Kidney capillary endothelial cell (primary cell): ENCODE data around the gene RBM4B.
A peak's percentile ranks its signal among the peaks of the same experiment; 100 is the strongest.
"Not testable (repeated sequence)": the region's sequence is repeated elsewhere in the genome, so short reads cannot be mapped to it uniquely, and the experiment has no call there.

Source experiments
- DNase-seq: peaks from one replicate; pipeline ENCODE4 v3.0.0-alpha.2; 2018; ENCODE audit warnings: low spot score

Gene RBM4B

DNA sequence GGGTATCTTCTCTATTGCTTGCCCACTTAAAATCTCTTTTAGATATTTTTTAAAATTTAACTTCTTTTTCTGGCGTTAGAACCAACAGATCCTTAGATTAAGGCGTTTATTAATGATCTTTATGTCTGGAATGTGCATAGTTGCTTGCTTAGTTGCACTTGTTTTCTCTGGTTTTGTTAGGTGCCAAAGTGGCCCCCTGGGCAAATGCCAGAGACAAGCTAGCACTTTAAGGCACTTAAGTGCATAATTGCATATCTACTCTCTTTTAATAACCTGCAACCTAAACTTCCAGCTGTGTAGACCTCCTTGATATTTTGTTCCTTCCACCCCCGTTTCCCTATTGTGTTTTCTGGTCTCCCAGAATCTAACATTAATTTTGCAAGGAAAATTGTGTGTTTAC, 35.9 kb downstream of the RBM4B start:
- DNase-seq, result no peak

- DNase-seq, result not testable (repeated sequence)
These were observed 37.8 kb downstream of the RBM4B start for GRCh38 chr11:66639814-66640340.

- peak; percentile 44 for DNase-seq
These were observed 38.4 kb downstream of the RBM4B start for GRCh38 chr11:66639066-66639813.

- DNase-seq, result peak; percentile 99
These were observed 39.3 kb downstream of the RBM4B start, which contains the start of gene RBM4 for GRCh38 chr11:66638177-66639065. RBM4 (plus strand) TSS chr11:66638703; CDS start chr11:66639712, 1,009 bp downstream.

GRCh38 chr11:66637557-66638176, 40.0 kb downstream of the RBM4B start:
- no peak for DNase-seq

- DNase-seq, result no peak
These were observed 41.3 kb downstream of the RBM4B start for GRCh38 chr11:66636411-66636810.

- no peak for DNase-seq
These were observed 44.7 kb downstream of the RBM4B start for GRCh38 chr11:66632952-66633351.

GRCh38 chr11:66631883-66632282, 45.8 kb downstream of the RBM4B start:
- DNase-seq, result no peak

DNA sequence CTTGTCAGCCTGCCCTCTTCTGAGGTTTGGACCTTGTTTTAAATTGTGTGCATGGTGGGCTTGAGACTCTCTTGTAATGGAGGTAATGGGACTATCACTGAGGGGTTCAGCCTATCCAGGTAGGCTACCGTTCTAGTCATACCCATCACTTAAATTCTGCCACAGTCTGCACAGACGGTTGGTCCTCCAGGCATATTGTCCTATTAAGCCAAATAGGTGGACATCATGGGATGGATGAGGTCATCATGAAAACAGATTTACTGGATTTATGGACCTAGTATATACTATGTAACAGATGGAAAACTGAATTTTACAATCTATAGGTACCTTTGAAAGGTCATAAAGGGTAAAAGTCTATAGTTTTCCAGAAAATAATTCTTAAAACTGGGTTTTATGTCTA, 48.3 kb downstream of the RBM4B start:
- no peak for DNase-seq

GRCh38 chr11:66628061-66628603, 49.6 kb downstream of the RBM4B start:
- DNase-seq, result no peak

GRCh38 chr11:66626926-66627325, 50.8 kb downstream of the RBM4B start:
- no peak for DNase-seq

DNA sequence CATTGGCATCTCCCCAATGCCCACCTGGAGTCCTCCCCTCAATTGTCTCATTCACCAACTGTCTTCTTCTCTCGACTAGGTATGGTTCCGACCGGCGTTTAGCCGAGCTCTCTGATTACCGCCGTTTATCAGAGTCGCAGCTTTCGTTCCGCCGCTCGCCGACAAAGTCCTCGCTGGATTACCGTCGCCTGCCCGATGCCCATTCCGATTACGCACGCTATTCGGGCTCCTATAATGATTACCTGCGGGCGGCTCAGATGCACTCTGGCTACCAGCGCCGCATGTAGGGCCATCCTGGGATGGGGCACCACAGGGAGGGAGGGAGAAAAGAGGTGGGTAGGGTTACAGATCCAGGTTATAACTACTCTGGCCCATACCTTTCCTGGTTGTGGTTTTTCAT, 51.3 kb downstream of the RBM4B start:
- DNase-seq, result no peak

GRCh38 chr11:66625752-66626149, 51.9 kb downstream of the RBM4B start:
- no peak for DNase-seq

GRCh38 chr11:66625041-66625751, 52.5 kb downstream of the RBM4B start:
- DNase-seq, result no peak

DNA sequence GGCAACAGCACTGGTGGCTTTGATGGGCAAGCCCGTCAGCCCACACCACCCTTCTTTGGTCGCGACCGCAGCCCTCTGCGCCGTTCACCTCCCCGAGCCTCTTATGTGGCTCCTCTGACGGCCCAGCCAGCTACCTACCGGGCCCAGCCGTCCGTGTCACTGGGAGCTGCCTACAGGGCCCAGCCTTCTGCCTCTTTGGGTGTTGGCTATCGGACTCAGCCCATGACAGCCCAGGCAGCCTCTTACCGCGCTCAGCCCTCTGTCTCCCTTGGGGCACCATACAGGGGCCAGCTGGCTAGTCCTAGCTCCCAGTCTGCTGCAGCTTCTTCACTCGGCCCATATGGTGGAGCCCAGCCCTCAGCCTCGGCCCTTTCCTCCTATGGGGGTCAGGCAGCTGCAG, 53.2 kb downstream of the RBM4B start:
- DNase-seq, result no peak

- DNase-seq, result no peak
These were observed 58.6 kb downstream of the RBM4B start for GRCh38 chr11:66619080-66619554.

DNA sequence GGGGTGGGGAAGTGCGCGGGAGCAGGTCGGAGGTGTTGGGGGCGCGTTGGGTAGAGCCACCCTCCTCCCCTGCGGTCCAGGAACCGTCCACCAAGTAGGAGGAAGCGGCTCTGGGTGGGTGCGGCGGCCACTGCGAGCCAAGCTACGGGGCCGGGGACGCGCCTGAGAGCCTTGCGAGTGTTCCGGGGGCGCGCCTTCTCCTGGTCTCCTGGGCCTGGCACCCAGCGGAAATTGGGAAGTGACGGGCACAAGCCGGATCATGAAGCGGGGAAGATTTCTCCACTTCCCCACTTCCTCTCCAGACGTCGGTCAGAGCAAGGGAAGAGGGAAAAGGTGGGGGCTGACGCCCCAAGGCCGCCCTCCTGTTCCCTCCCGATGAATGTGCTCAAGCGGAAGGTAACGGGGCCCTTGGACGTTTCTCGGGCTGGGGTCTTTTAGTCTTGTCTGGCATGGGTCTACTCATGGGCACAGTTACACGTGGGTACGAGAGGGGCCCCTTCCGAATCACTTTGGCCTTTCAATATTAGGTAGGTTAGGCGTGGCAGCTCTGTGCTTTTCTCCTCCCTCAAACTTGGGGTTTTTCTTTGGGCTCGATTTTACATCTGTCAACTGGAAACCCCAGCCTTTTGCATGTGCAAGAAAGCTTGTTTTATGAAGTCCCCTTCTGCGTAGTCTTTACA, 60.4 kb downstream of the RBM4B start:
- DNase-seq, result no peak

DNA sequence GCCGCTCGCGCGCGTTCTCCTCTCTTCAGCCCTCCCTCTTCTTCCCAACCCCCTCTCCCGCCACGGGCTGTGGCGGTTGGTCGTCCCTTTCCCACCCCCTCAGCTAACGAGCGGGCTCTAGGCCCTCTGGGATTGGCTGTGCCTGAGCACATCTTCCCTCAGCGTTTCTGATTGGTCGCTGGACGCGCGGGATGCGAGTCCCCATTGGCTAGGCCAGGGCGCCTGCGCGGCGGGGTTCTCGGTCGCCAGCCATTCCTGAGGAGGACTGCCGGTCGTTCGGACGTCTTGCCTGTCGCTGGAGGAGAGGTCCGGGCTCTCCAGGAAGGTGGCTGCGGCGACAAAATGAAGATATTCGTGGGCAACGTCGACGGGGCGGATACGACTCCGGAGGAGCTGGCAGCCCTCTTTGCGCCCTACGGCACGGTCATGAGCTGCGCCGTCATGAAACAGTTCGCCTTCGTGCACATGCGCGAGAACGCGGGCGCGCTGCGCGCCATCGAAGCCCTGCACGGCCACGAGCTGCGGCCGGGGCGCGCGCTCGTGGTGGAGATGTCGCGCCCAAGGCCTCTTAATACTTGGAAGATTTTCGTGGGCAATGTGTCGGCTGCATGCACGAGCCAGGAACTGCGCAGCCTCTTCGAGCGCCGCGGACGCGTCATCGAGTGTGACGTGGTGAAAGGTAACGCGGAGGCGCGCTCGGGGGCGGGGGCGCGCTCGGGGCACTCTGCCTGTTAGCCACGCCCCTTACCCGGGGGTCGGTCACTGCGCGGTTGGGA, 61.1 kb downstream of the RBM4B start, which contains the start of gene RBM14:
Gene RBM14 (plus strand): TSS at position 252 of the 776 bp plus-strand sequence. CDS start 91 bp downstream, at position 343.
- peak; percentile 99 for DNase-seq
